GM18951 (cell line): ENCODE data around the gene TBX2.
"Not testable (repeated sequence)": the region's sequence is repeated elsewhere in the genome, so short reads cannot be mapped to it uniquely, and the experiment has no call there.

Experiments used
- POLR2A ChIP-seq: IDR thresholded peaks from 4 replicates; pipeline ENCODE4 v1.6.1; 2011; ENCODE audit warnings: mild to moderate bottlenecking; ENCODE audit not compliant: insufficient read length, insufficient read depth; ENCODE audit errors: extremely low read depth
- in situ Hi-C: fragments of 300-500 bp; cut with MboI; formaldehyde crosslinking; loops from one replicate; pipeline ENCODE4 v1.12.0; 2022; ENCODE audit warnings: low sequenced_read_pairs, mixed read lengths, inconsistent platforms; ENCODE audit not compliant: unreplicated experiment

TBX2 gene

GRCh38 chr17:61420052-61420451, 20.4 kb downstream of the TBX2 start:
- TF ChIP-seq POLR2A, result no peak
- in situ Hi-C loops, result loop anchor here (25.0 kb wide), 1 partner anchor 417 kb away; no protein-coding TSS in a partner anchor

- no peak for TF ChIP-seq POLR2A
- in situ Hi-C loops, result loop anchor here (25.0 kb wide), 1 partner anchor 416 kb away; no protein-coding TSS in a partner anchor
These were observed 21.2 kb downstream of the TBX2 start for GRCh38 chr17:61420745-61421398.

GRCh38 chr17:61421460-61421859, 21.8 kb downstream of the TBX2 start:
- in situ Hi-C loops, result loop anchor here (25.0 kb wide), 1 partner anchor 416 kb away; no protein-coding TSS in a partner anchor
- no peak for TF ChIP-seq POLR2A

GRCh38 chr17:61422116-61422799, 22.6 kb downstream of the TBX2 start:
- no peak for TF ChIP-seq POLR2A
- in situ Hi-C loops, result loop anchor here (25.0 kb wide), 1 partner anchor 415 kb away; no protein-coding TSS in a partner anchor

GRCh38 chr17:61422869-61423268, 23.2 kb downstream of the TBX2 start:
- no peak for TF ChIP-seq POLR2A
- in situ Hi-C loops, result loop anchor here (25.0 kb wide), 1 partner anchor 414 kb away; no protein-coding TSS in a partner anchor

GRCh38 chr17:61423967-61424649, 24.5 kb downstream of the TBX2 start:
- TF ChIP-seq POLR2A, result no peak
- in situ Hi-C loops, result loop anchor here (25.0 kb wide), 1 partner anchor 413 kb away; no protein-coding TSS in a partner anchor

GRCh38 chr17:61425682-61426481, 26.2 kb downstream of the TBX2 start:
- in situ Hi-C loops, result no loop called here
- no peak for TF ChIP-seq POLR2A

- TF ChIP-seq POLR2A, result no peak
- in situ Hi-C loops, result no loop called here
These were observed 27.1 kb downstream of the TBX2 start for GRCh38 chr17:61426482-61427304.

GRCh38 chr17:61427567-61427966, 27.9 kb downstream of the TBX2 start:
- TF ChIP-seq POLR2A, result no peak

GRCh38 chr17:61429274-61429673, 29.6 kb downstream of the TBX2 start:
- no peak for TF ChIP-seq POLR2A
- in situ Hi-C loops, result no loop called here

More at GRCh38 chr17:61427567-61427966, 27.9 kb downstream of the TBX2 start:
- in situ Hi-C loops, result no loop called here

- in situ Hi-C loops, result not testable (repeated sequence)
These were observed 30.2 kb downstream of the TBX2 start for GRCh38 chr17:61429831-61430230.

GRCh38 chr17:61431594-61432311, 32.1 kb downstream of the TBX2 start:
- TF ChIP-seq POLR2A, result no peak
- in situ Hi-C loops, result no loop called here

GRCh38 chr17:61436273-61436672, 36.6 kb downstream of the TBX2 start:
- no peak for TF ChIP-seq POLR2A
- in situ Hi-C loops, result no loop called here
